Tibial nerve (tissue), 3 donors: Measurements from ENCODE around the gene HUNK.

ENCODE experiments used
- POLR2A ChIP-seq, 2 donors: fragments of 450-650 bp; IDR thresholded peaks; one replicate each; pipeline ENCODE4 v1.6.1; 2017; ENCODE audit warnings: antibody characterized with exemption in 2 of 2, mild to moderate bottlenecking in 2 of 2, moderate library complexity in 2 of 2
- TF ChIP-seq, protein P1 (sequence below), 5 experiments: fragments of 200-600 bp in 3 of 5; fragments of 450-650 bp in 2 of 5; sonication (generic) in 3 of 5; IDR thresholded peaks; one replicate each; pipeline ENCODE4 v1.5.1; 2016 to 2019; ENCODE audit warnings: antibody characterized with exemption in 5 of 5, mild to moderate bottlenecking in 3 of 5, moderate library complexity in 2 of 5

- TF ChIP-seq, protein P1, sequence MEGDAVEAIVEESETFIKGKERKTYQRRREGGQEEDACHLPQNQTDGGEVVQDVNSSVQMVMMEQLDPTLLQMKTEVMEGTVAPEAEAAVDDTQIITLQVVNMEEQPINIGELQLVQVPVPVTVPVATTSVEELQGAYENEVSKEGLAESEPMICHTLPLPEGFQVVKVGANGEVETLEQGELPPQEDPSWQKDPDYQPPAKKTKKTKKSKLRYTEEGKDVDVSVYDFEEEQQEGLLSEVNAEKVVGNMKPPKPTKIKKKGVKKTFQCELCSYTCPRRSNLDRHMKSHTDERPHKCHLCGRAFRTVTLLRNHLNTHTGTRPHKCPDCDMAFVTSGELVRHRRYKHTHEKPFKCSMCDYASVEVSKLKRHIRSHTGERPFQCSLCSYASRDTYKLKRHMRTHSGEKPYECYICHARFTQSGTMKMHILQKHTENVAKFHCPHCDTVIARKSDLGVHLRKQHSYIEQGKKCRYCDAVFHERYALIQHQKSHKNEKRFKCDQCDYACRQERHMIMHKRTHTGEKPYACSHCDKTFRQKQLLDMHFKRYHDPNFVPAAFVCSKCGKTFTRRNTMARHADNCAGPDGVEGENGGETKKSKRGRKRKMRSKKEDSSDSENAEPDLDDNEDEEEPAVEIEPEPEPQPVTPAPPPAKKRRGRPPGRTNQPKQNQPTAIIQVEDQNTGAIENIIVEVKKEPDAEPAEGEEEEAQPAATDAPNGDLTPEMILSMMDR (IDR thresholded peaks at IDR 0.05), result no peak
- no peak for TF ChIP-seq POLR2A (IDR thresholded peaks at IDR 0.05)
Observed at GRCh38 chr21:31917108-31917507, 44.3 kb downstream of the HUNK start.
